ENCODE results near the gene NR2E3.
A peak's percentile ranks its signal among the peaks of the same experiment; 100 is the strongest.

NR2E3 gene

DNA sequence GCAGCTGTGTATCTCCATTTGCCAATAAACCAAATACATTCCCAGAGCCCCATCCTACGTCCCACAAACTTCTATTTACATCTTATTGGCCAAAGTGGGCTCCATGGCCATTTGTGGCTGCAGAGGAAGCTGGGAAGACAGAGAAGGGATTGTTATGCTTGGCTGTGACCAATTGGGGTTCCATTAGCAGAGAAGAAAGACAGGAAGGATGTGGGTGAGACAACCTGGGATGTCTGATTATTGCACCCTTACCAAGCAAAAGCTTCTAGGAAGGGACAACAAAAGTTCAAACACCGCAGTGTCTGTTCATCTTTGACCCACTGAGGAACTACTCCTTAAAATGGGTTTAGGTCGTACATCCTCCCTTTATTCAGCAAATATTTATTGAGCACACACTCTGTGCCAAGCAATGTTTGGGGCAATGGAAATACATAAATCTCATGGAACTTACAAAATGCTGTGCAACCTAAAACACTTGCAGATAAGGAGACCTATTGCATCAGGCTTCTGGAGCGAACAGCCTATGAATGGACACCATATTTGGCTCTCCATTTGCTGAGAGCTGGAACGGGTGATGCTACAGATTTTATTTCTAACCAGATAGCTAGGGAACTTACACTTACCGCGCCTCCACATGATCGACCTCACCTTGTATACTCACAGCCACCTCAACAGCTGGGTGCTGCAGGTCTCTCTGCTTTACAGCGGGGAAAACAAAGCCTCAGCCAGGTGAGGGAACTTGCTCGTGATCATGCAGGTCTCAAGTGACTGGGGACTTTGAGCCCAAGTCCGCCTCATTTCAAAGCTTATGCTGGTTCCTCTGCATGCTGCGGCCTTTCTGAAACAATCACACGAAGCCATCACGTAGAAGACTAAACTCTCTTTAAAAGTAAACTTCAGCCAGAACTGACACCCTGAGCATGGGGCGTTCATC lies 21.4 kb upstream of the NR2E3 start:
- H4K91ac ChIP-seq (ENCODE audit: low read depth, low read length, poor library complexity): no peak overlapping the region
- H2AK5ac ChIP-seq (ENCODE audit: low read depth, low read length): no peak overlapping the region
- no peak overlapping the region for H3K4me2 ChIP-seq (ENCODE audit: insufficient read depth, low read length, poor library complexity, severe bottlenecking)
- no peak overlapping the region for H3K27ac ChIP-seq (replicated peaks; ENCODE audit: low read length)
- H2BK12ac ChIP-seq (ENCODE audit: low read length): no peak overlapping the region
- H3K18ac ChIP-seq (ENCODE audit: low read length): no peak overlapping the region
- no peak overlapping the region for H2BK5ac ChIP-seq (ENCODE audit: low read length)
- no CpG with 5 or more reads among the region's 15 CpGs for WGBS, 2 donors (ENCODE audit: extremely low coverage in 2 of 2, insufficient read length in 2 of 2, insufficient replicate concordance in 1 of 2)
- H4K8ac ChIP-seq (ENCODE audit: low read depth, low read length): no peak overlapping the region
- no peaks in the 10 kb centered on the region for H3K27me3 ChIP-seq (ENCODE audit: control insufficient read depth in 3 of 3, insufficient read depth in 3 of 3, low read depth in 1 of 3, low read length in 3 of 3)
- H3K36me3 ChIP-seq (replicated peaks in 1 of 2; ENCODE audit: control insufficient read depth in 2 of 2, insufficient read depth in 2 of 2, low read length in 2 of 2): peaks cover 0 to 1% of the 10 kb centered on the region in 2 donors
- no peak overlapping the region for H3K9ac ChIP-seq (ENCODE audit: low read depth, low read length, poor library complexity)
- H3K79me1 ChIP-seq (ENCODE audit: low read depth, low read length): no peaks in the 10 kb centered on the region
- H2BK15ac ChIP-seq (ENCODE audit: low read length): no peak overlapping the region
- H3K4me1 ChIP-seq (ENCODE audit: control insufficient read depth in 2 of 2, insufficient read depth in 1 of 2, low read depth in 1 of 2, low read length in 2 of 2): no peaks in the 10 kb centered on the region
- no peak overlapping the region for H3K4me3 ChIP-seq (ENCODE audit: low read length in 2 of 2)
- H2BK120ac ChIP-seq (ENCODE audit: low read depth, low read length): no peak overlapping the region
- no peak for DNase-seq (ENCODE audit: low spot score)
- no peaks in the 10 kb centered on the region for H3K9me3 ChIP-seq (replicated peaks in 1 of 2; ENCODE audit: control insufficient read depth in 2 of 2, insufficient read depth in 1 of 2, low read depth in 1 of 2, low read length in 2 of 2)
- H2AFZ ChIP-seq (ENCODE audit: low read length): no peak overlapping the region
- H3K23ac ChIP-seq (ENCODE audit: low read depth, low read length, poor library complexity): no peak overlapping the region
- no peak overlapping the region for H3K4ac ChIP-seq (ENCODE audit: low read length)
- no peak overlapping the region for H3K14ac ChIP-seq (ENCODE audit: low read length)

DNA sequence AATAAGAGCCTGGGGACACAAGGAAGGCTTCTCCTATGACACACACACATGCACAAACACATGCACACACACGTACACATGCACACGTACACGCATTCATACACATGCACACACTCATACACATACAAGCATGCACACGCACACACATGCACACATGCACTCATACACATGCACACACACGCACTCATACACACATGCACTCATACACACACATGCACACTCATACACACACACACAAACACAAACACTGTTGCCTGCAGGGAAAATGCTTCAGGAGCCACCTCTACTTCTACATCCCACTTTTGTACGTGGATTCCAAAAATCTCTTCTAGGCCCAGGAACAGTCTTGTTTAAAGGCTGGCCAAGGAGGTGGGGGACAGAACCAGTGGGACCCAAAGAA lies 20.7 kb upstream of the NR2E3 start:
- no peak overlapping the region for H4K8ac ChIP-seq (ENCODE audit: low read depth, low read length)
- no peak overlapping the region for H3K18ac ChIP-seq (ENCODE audit: low read length)
- H3K36me3 ChIP-seq (replicated peaks in 1 of 2; ENCODE audit: control insufficient read depth in 2 of 2, insufficient read depth in 2 of 2, low read length in 2 of 2): peaks cover 0 to 1% of the 10 kb centered on the region in 2 donors
- H3K27me3 ChIP-seq (ENCODE audit: control insufficient read depth in 3 of 3, insufficient read depth in 3 of 3, low read depth in 1 of 3, low read length in 3 of 3): no peaks in the 10 kb centered on the region
- H3K4ac ChIP-seq (ENCODE audit: low read length): no peak overlapping the region
- H3K27ac ChIP-seq (replicated peaks; ENCODE audit: low read length): no peak overlapping the region
- DNase-seq (ENCODE audit: low spot score): no peak
- H3K9ac ChIP-seq (ENCODE audit: low read depth, low read length, poor library complexity): no peak overlapping the region
- no peak overlapping the region for H2AFZ ChIP-seq (ENCODE audit: low read length)
- H3K79me1 ChIP-seq (ENCODE audit: low read depth, low read length): no peaks in the 10 kb centered on the region
- no peak overlapping the region for H2BK5ac ChIP-seq (ENCODE audit: low read length)
- H3K4me3 ChIP-seq (ENCODE audit: low read length in 2 of 2): peak overlapping the region in 1 of 2 donors; percentile 44
- H3K4me1 ChIP-seq (ENCODE audit: control insufficient read depth in 2 of 2, insufficient read depth in 1 of 2, low read depth in 1 of 2, low read length in 2 of 2): no peaks in the 10 kb centered on the region
- peak overlapping the region; percentile 37 for H3K23ac ChIP-seq (ENCODE audit: low read depth, low read length, poor library complexity)
- no peak overlapping the region for H2BK15ac ChIP-seq (ENCODE audit: low read length)
- H3K4me2 ChIP-seq (ENCODE audit: insufficient read depth, low read length, poor library complexity, severe bottlenecking): no peak overlapping the region
- no peak overlapping the region for H3K14ac ChIP-seq (ENCODE audit: low read length)
- no peak overlapping the region for H2BK120ac ChIP-seq (ENCODE audit: low read depth, low read length)
- H2BK12ac ChIP-seq (ENCODE audit: low read length): no peak overlapping the region
- H2AK5ac ChIP-seq (ENCODE audit: low read depth, low read length): peak overlapping the region; percentile 9
- H3K9me3 ChIP-seq (replicated peaks in 1 of 2; ENCODE audit: control insufficient read depth in 2 of 2, insufficient read depth in 1 of 2, low read depth in 1 of 2, low read length in 2 of 2): no peaks in the 10 kb centered on the region
- WGBS, 2 donors (ENCODE audit: extremely low coverage in 2 of 2, insufficient read length in 2 of 2, insufficient replicate concordance in 1 of 2): no CpG with 5 or more reads among the region's 6 CpGs
- H4K91ac ChIP-seq (ENCODE audit: low read depth, low read length, poor library complexity): no peak overlapping the region

DNA sequence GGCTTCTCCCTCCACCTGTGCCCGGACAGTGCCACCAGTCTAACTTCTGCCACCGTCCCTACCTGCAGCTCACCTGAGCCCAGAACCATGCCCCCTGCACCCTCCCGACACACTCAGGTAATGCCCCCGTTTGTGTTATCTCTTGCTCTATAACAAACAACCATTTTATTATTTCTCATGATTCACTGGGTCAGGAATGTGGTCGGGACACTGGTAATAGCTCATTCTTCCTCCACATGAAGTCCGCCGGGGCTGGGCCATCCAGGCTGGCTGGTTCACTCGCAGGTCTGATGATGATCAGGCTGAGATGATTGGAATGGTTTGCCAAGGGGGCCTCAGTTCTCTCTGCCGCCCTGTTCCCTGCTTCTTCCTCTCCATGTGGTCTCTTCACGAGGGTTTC lies 20.3 kb upstream of the NR2E3 start:
- Histone ChIP-seq H3K4me3 (ENCODE audit: low read length in 2 of 2) (no peak overlapping the region), H4K91ac (ENCODE audit: low read depth, low read length, poor library complexity) (no peak overlapping the region), H3K4ac (ENCODE audit: low read length) (no peak overlapping the region), H3K27me3 (ENCODE audit: control insufficient read depth in 3 of 3, insufficient read depth in 3 of 3, low read depth in 1 of 3, low read length in 3 of 3) (no peaks in the 10 kb centered on the region), H2BK15ac (ENCODE audit: low read length) (no peak overlapping the region), H3K9ac (ENCODE audit: low read depth, low read length, poor library complexity) (no peak overlapping the region), H4K8ac (ENCODE audit: low read depth, low read length) (no peak overlapping the region), H2BK12ac (ENCODE audit: low read length) (no peak overlapping the region), H3K18ac (ENCODE audit: low read length) (no peak overlapping the region), H2BK120ac (ENCODE audit: low read depth, low read length) (no peak overlapping the region), H3K23ac (ENCODE audit: low read depth, low read length, poor library complexity) (no peak overlapping the region), H2BK5ac (ENCODE audit: low read length) (no peak overlapping the region), H3K27ac (replicated peaks; ENCODE audit: low read length) (no peak overlapping the region), H3K9me3 (replicated peaks in 1 of 2; ENCODE audit: control insufficient read depth in 2 of 2, insufficient read depth in 1 of 2, low read depth in 1 of 2, low read length in 2 of 2) (no peaks in the 10 kb centered on the region), H3K36me3 (replicated peaks in 1 of 2; ENCODE audit: control insufficient read depth in 2 of 2, insufficient read depth in 2 of 2, low read length in 2 of 2) (peaks cover 0 to 1% of the 10 kb centered on the region in 2 donors), H3K14ac (ENCODE audit: low read length) (no peak overlapping the region), H3K79me1 (ENCODE audit: low read depth, low read length) (no peaks in the 10 kb centered on the region), H3K4me2 (ENCODE audit: insufficient read depth, low read length, poor library complexity, severe bottlenecking) (no peak overlapping the region), H2AFZ (ENCODE audit: low read length) (no peak overlapping the region), H3K4me1 (ENCODE audit: control insufficient read depth in 2 of 2, insufficient read depth in 1 of 2, low read depth in 1 of 2, low read length in 2 of 2) (no peaks in the 10 kb centered on the region), H2AK5ac (ENCODE audit: low read depth, low read length) (peak overlapping the region; percentile 9)
- DNase-seq (ENCODE audit: low spot score): no peak
- no CpG with 5 or more reads among the region's 10 CpGs for WGBS, 2 donors (ENCODE audit: extremely low coverage in 2 of 2, insufficient read length in 2 of 2, insufficient replicate concordance in 1 of 2)

DNA sequence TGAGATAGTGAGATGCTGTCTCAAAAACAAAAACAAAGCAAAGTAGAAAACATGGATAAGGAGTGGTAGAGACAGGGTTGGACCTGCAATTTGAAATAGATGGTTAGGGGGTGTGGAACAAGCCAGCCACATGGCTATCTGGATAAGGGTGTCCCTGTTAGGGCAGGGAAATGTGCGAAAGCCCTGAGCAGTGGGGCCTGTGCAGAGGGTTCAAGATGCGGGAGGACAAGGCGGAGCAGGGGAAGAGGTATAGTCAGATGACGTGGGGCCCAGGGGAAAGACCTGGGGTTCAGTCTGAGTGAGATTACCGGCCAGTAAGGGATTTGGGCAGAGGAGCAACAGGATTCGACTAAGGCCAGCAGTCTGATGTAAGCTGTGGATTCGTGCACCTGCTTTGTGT lies 18.4 kb upstream of the NR2E3 start:
- Histone ChIP-seq H2AK5ac (ENCODE audit: low read depth, low read length) (no peak overlapping the region), H3K14ac (ENCODE audit: low read length) (no peak overlapping the region), H4K91ac (ENCODE audit: low read depth, low read length, poor library complexity) (no peak overlapping the region), H3K27ac (replicated peaks; ENCODE audit: low read length) (no peak overlapping the region), H2BK12ac (ENCODE audit: low read length) (no peak overlapping the region), H3K4me3 (ENCODE audit: low read length in 2 of 2) (no peak overlapping the region), H2AFZ (ENCODE audit: low read length) (no peak overlapping the region), H3K4ac (ENCODE audit: low read length) (no peak overlapping the region), H3K18ac (ENCODE audit: low read length) (no peak overlapping the region), H2BK15ac (ENCODE audit: low read length) (no peak overlapping the region), H3K79me1 (ENCODE audit: low read depth, low read length) (no peaks in the 10 kb centered on the region), H3K9ac (ENCODE audit: low read depth, low read length, poor library complexity) (no peak overlapping the region), H3K4me2 (ENCODE audit: insufficient read depth, low read length, poor library complexity, severe bottlenecking) (no peak overlapping the region), H3K27me3 (ENCODE audit: control insufficient read depth in 3 of 3, insufficient read depth in 3 of 3, low read depth in 1 of 3, low read length in 3 of 3) (no peaks in the 10 kb centered on the region), H3K23ac (ENCODE audit: low read depth, low read length, poor library complexity) (no peak overlapping the region), H3K9me3 (replicated peaks in 1 of 2; ENCODE audit: control insufficient read depth in 2 of 2, insufficient read depth in 1 of 2, low read depth in 1 of 2, low read length in 2 of 2) (no peaks in the 10 kb centered on the region), H3K36me3 (replicated peaks in 1 of 2; ENCODE audit: control insufficient read depth in 2 of 2, insufficient read depth in 2 of 2, low read length in 2 of 2) (peaks cover 0 to 1% of the 10 kb centered on the region in 2 donors), H2BK5ac (ENCODE audit: low read length) (no peak overlapping the region), H3K4me1 (ENCODE audit: control insufficient read depth in 2 of 2, insufficient read depth in 1 of 2, low read depth in 1 of 2, low read length in 2 of 2) (no peaks in the 10 kb centered on the region), H2BK120ac (ENCODE audit: low read depth, low read length) (no peak overlapping the region), H4K8ac (ENCODE audit: low read depth, low read length) (no peak overlapping the region)
- no peak for DNase-seq (ENCODE audit: low spot score)
- no CpG with 5 or more reads among the region's 7 CpGs for WGBS, 2 donors (ENCODE audit: extremely low coverage in 2 of 2, insufficient read length in 2 of 2, insufficient replicate concordance in 1 of 2)
